GM15510 (cell line): Measurements from ENCODE around the gene TMPRSS5.

Experiments used
- POLR2A ChIP-seq: IDR thresholded peaks from 3 replicates; pipeline ENCODE4 v1.6.1; 2011; ENCODE audit warnings: borderline replicate concordance; ENCODE audit not compliant: insufficient read length; ENCODE audit errors: extremely low read depth

The TMPRSS5 gene

GRCh38 chr11:113715273-113715672, 9.2 kb upstream of the TMPRSS5 start:
- TF ChIP-seq POLR2A, result no peak

- no peak for TF ChIP-seq POLR2A
These were observed 4.9 kb upstream of the TMPRSS5 start for GRCh38 chr11:113710989-113711388.

DNA sequence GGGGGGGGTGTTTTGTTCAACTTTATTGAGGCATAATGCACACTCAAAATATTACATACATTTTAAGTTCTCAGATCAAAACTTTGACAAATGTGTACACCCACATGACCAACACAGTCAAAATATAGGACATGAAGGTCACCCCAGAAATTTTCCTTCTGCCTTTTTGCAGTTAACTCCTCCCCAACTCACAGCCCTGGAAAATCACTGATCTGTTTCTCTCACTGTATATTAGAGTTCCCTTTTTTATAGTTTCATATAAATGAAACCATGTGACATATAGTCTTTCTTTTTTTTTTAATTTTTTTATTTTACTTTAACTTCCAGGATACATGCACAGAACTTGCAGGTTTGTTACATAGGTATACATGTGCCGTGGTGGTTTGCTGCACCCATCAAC, 4.6 kb downstream of the TMPRSS5 start:
- TF ChIP-seq POLR2A, result no peak

DNA sequence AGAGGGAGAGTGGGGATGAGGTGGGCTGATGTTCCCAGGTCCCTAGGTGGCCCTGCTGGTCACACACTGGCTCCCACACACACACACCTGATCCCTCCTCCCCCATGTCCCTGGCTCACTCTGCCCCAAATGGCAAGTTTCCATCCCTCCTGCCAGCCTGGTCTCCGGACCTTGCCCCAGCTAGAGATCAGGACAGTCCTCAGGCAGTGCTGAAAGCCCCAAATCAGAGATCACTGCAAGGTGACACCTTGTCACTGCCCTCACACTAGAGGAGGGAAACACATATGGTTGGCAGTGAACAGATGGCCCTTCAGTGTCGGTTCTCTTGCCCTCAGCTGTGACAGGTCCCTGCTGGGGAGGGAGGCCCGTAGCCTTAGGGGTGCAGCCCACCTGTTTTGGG, 7.6 kb downstream of the TMPRSS5 start:
- no peak for TF ChIP-seq POLR2A

GRCh38 chr11:113697756-113698407, 8.2 kb downstream of the TMPRSS5 start:
- TF ChIP-seq POLR2A, result no peak

- no peak for TF ChIP-seq POLR2A
These were observed 9.0 kb downstream of the TMPRSS5 start for GRCh38 chr11:113697111-113697510.

GRCh38 chr11:113695207-113695606, 10.9 kb downstream of the TMPRSS5 start:
- TF ChIP-seq POLR2A, result no peak

GRCh38 chr11:113694390-113694789, 11.7 kb downstream of the TMPRSS5 start:
- TF ChIP-seq POLR2A, result no peak

- TF ChIP-seq POLR2A, result no peak
These were observed 13.1 kb downstream of the TMPRSS5 start for GRCh38 chr11:113693030-113693429.

DNA sequence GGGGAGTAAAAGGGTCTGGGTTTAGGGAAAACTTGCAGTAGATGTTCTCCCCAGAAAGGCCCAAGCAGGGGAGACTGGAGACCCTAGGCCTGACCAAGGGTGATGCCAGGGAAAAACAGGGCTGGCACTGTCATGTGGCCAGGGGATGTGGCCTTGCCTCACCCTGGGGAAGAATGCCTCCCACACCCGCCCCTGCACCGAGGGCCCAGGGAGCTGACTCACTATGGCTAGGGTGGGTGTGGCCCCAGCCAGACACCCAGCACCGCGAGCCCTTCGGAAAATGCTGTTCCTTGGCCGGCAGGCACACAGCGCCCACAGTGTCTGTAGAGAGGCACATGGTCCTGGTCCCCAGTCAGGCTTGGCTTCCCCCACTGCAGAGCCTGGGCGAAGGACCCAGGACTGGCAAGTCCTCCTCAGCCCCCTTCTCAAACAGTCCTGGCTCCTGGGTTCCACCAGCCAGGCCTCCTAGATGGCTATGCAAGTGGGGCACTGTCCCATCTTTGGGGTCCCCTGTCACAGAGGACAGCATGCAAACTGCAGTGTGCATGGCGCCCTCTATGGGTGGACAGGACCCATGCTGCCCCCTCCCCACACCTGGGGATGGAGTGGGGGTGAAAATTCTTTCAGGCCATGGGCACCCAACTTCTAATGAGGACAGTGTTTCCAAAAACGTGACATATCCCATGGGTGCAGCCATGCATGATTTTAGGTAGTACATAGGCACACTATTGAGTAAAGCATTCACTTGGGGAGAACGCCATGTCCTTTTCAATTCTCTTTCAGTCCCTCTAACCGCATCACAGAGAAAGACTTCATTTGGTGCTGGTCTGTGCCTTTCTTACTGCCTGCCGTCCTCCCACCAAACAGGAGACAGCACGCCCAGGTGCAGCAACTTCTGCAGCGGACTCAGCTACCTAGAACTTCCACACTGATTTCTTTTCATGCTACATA, 15.2 kb downstream of the TMPRSS5 start:
- TF ChIP-seq POLR2A, result no peak

DNA sequence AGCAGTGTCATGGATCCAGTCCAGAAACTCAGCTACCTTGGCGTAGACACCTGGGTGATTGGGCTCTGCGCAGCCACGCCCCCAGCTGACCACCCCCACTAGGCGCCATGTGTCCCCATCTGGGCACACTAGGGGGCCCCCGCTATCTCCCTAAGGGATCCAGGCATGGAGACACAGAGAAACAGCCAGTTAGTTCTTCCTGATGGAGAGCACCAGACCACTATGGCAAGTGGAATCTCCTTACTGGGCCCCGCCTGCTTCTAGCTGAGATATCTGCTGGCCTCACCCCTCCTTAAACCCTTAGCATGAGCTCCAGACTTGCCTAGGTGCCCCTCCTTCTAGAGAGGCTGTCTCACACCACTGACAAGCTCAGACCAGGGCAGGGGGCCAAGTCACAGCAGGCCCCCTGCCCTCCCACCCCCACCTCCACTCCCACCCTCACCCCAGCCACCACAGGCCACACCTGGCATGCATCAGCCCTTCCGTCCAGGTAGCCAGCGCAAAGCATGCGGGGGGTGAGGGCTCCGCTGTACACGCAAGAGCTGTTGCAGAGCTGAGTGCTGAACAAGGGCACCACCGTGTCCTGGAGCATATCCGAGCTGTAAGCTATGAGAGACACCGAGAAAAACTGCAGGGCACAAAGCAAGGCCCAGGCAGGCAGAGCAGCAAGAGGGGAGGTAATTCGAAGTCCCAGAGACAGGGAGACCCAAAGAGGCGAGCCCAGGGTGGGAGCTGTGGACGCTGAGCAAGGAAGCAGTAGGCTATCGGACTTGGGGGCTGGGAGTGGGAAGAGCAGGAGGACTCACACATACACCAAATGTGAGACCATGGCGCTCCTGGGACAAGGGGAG, 16.1 kb downstream of the TMPRSS5 start:
- TF ChIP-seq POLR2A, result no peak

DNA sequence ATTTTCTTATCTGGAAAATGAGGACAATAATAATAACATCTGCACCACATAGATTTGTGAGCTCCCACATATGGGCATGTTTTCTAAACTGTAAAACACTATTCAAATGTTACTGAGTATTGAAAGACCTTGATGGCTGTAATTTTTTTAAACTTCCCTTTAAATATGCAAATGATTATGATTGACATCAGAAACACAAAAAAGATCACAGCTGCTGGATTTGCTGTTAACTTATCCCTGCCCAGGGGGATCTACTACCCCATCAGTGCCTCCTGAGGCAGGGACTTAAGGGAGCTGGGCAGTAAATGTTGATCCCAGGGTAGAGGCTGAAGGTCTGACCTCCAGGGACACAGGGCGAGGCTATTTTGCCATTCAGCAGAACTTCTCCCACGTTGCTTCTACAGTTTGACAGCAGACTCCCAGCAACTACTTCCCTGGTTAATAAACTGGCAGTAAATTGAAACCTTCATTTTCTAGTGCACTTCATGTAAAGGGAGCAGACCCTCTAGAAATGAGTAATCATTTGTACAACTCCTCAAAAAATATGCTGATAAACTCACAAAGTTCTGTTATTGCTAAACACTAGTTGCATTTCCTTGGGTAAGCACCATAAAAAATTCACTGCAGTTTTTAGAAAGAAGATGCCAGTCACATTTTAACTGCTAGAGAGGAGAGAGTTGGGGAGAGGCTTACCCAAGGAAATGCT, 20.3 kb downstream of the TMPRSS5 start:
- TF ChIP-seq POLR2A, result no peak

DNA sequence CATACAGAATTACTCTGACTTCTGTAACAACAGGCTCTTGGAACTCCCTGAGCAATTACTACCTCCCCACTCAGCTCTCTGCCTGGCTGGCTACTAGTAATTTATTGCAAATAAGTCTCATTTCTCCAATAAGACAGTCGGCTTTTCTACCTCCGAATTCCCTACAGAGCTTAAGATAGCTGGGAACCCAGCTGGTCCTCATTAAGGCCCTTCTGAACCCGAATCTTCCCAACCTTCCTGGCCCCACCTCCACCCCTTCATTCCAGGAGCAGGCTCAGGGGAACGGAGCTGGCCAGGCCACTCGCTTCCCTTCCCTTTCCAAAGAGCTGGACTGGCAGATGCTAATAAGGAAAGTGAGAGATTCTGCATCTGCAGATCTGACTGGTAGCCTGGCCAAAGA, 21.6 kb downstream of the TMPRSS5 start:
- TF ChIP-seq POLR2A, result no peak

GRCh38 chr11:113683481-113684046, 22.5 kb downstream of the TMPRSS5 start:
- TF ChIP-seq POLR2A, result no peak

GRCh38 chr11:113681711-113682413, 24.2 kb downstream of the TMPRSS5 start:
- TF ChIP-seq POLR2A, result no peak
